GM18505 (cell line): ENCODE results near the gene NDST1.
"Not testable (repeated sequence)": the region's sequence is repeated elsewhere in the genome, so short reads cannot be mapped to it uniquely, and the experiment has no call there.

Source experiments
- ATAC-seq: cut with Tn5 transposase; IDR thresholded peaks from one replicate; pipeline ENCODE4 v1.9.1; 2021; ENCODE audit not compliant: unreplicated experiment
- POLR2A ChIP-seq: IDR thresholded peaks from 4 replicates; pipeline ENCODE4 v1.6.1; 2011; ENCODE audit warnings: borderline replicate concordance; ENCODE audit not compliant: insufficient read depth, insufficient read length; ENCODE audit errors: extremely low read depth

The NDST1 gene

GRCh38 chr5:150506571-150507473, 1.1 kb upstream of the NDST1 start:
- ATAC-seq = no peak
- TF ChIP-seq POLR2A = no peak

GRCh38 chr5:150508277-150508640, 328 bp downstream of the NDST1 start:
- TF ChIP-seq POLR2A = no peak
- ATAC-seq = no peak

GRCh38 chr5:150508828-150509227, 897 bp downstream of the NDST1 start:
- no peak for ATAC-seq
- TF ChIP-seq POLR2A = no peak

- ATAC-seq = no peak
- TF ChIP-seq POLR2A = no peak
These were observed 2.1 kb downstream of the NDST1 start for GRCh38 chr5:150509992-150510391.

- no peak for TF ChIP-seq POLR2A
- ATAC-seq = no peak
These were observed 2.7 kb downstream of the NDST1 start for GRCh38 chr5:150510460-150511263.

- ATAC-seq = no peak
These were observed 3.8 kb downstream of the NDST1 start for GRCh38 chr5:150511578-150512367.

GRCh38 chr5:150512368-150512747, 4.4 kb downstream of the NDST1 start:
- ATAC-seq = no peak
- no peak for TF ChIP-seq POLR2A

More at GRCh38 chr5:150511578-150512367, 3.8 kb downstream of the NDST1 start:
- TF ChIP-seq POLR2A = no peak

- no peak for ATAC-seq
These were observed 5.7 kb downstream of the NDST1 start for GRCh38 chr5:150513375-150514309.

GRCh38 chr5:150514708-150515211, 6.8 kb downstream of the NDST1 start:
- no peak for ATAC-seq
- TF ChIP-seq POLR2A = no peak

More at GRCh38 chr5:150513375-150514309, 5.7 kb downstream of the NDST1 start:
- TF ChIP-seq POLR2A = no peak

GRCh38 chr5:150515446-150515845, 7.5 kb downstream of the NDST1 start:
- no peak for TF ChIP-seq POLR2A
- ATAC-seq = no peak

GRCh38 chr5:150516011-150516410, 8.1 kb downstream of the NDST1 start:
- ATAC-seq = no peak
- no peak for TF ChIP-seq POLR2A

GRCh38 chr5:150517272-150518152, 9.6 kb downstream of the NDST1 start:
- ATAC-seq = no peak
- TF ChIP-seq POLR2A = no peak

GRCh38 chr5:150518712-150519559, 11.0 kb downstream of the NDST1 start:
- ATAC-seq = not testable (repeated sequence)
